HG02623 (cell line): ENCODE results near the gene PRICKLE2.

Experiments used
- ATAC-seq: cut with Tn5 transposase; IDR thresholded peaks from one replicate; pipeline ENCODE4 v1.9.1; 2021; ENCODE audit warnings: moderate library complexity; ENCODE audit not compliant: unreplicated experiment

Gene PRICKLE2

DNA sequence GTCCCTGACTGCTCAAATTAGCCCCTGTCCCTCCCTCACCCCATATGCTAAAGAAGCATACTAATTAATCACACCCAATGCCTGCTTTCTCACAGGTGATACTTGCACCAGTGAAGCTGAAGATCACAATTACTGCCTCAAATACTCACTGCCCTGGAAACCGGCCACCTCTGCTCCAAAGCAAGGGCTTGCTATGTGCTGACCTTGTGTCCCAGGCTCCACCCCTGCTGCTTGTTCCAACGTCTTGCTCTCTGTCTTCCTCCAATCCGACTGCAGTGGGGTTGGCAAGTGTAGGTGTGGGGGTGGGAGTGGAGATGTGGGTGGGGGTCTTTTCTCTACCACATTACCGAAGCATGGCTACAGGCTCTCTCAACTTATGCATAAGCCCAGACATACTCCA lies 146.3 kb downstream of the PRICKLE2 start:
- no peak for ATAC-seq

DNA sequence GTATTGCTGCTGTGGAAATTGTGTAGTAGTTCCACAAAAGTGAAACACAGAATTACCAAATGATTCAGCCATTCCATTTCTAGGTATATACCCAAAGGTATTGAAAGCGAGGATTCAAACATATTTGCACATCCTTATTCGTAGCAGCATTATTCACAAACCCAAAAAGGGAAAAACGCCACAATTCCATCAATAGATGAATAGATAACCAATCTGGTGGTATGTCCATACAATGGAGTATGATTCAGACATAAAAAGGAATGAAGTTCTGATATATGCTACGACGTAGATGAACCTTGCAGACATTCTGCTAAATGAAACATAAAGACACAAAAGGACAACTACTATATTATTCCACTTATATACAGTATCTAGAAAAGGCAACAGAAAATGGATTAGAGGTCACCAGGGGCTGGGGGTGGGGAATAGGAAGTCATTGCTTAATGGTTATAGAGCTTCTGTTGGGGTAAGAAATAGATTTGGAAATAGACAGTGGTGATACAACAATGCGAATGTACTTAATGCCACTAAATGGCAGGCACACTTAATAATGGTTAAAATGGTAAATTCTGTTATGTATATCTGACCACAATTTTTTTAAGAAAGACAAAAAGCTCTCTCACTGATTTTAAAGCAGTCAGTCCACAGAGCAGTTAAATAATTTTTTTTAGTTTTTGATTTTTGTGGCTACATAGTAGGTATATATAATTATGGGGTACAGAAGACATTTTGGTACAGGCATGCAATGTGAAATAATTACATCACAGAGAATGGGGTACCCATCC lies 150.2 kb downstream of the PRICKLE2 start:
- no peak for ATAC-seq

DNA sequence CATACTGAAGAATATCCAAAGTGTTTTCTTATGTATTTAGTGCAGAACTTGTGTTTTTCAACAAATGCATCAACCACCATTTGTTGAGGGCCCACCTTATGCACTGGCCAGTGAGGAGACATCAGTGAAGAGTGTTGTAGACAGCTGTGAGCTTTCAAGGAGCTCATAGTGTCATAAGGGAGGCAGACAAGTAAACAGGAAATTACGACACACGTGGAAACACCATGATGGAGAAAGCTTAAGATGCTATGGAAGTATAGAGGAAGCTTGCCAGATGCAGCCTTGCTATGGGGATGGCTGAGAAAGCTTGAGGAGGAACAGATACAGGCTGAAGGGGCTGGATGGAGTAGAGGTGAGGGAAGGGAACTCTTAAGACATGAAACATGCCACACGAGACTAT lies 151.2 kb downstream of the PRICKLE2 start:
- ATAC-seq: no peak

DNA sequence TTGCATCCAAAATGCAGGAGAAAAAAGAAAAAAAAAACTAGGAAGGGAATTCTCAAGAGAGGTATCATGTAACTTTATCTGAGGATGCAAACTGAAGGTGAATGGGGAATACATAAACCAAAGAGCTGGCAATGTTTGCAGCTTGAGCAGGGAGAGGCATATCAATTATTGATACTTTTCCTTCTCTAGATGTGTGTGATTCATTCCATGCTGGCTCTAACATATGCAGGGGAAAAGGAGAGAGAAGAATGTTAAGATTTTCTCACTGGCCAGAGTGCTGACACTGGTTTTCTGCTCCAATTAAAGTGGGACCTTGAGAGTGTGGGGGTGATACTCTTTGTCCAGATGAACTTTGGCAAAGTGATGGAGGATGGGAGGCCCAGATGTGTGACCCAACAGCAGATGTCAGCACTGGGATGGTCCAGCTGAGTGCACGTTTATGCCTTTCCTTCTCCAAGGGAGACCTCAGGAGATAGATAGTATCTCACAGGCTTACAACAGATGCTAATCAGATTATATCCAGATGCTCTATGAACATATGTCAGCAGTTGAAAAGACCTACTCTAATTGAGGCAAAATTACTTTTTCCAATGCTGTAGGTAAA lies 152.0 kb downstream of the PRICKLE2 start:
- no peak for ATAC-seq

DNA sequence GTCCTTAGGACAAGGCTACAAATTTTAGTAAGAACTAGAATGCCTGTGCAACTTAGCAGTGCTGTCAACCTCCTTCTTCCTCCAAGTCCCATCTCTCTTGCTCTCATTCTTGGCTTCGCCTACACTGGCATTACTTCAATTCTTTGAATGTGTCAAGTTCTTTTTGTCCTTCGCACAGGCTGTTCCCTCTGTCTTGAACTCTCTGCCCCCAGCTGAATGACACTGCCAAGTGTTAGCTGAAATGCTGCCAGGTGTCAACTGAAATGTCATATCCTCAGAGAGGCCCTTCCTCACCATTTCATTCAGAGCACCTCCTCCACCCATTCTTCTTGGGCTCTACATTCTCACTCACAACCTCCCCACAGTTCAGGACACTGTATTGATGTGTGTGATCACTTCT lies 153.1 kb downstream of the PRICKLE2 start:
- ATAC-seq: no peak

DNA sequence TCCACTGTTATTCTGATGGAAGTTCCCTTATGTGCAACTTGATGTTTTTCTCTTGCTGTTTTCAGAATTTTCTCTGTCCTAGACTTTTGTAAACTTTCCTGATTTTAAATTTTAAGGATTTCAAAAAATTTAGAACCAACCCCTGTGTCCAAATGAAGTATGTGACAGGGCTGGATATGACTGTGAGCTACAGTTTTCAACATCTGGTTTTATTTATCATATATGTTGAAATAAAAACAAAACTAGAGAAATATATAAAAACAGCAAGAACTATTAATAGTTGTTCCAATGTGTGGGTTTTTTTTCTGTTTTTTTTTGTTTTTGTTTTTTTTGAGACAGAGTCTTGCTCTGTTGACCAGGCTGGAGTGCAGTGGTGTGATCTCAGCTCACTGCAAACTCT lies 154.6 kb downstream of the PRICKLE2 start:
- ATAC-seq: no peak

DNA sequence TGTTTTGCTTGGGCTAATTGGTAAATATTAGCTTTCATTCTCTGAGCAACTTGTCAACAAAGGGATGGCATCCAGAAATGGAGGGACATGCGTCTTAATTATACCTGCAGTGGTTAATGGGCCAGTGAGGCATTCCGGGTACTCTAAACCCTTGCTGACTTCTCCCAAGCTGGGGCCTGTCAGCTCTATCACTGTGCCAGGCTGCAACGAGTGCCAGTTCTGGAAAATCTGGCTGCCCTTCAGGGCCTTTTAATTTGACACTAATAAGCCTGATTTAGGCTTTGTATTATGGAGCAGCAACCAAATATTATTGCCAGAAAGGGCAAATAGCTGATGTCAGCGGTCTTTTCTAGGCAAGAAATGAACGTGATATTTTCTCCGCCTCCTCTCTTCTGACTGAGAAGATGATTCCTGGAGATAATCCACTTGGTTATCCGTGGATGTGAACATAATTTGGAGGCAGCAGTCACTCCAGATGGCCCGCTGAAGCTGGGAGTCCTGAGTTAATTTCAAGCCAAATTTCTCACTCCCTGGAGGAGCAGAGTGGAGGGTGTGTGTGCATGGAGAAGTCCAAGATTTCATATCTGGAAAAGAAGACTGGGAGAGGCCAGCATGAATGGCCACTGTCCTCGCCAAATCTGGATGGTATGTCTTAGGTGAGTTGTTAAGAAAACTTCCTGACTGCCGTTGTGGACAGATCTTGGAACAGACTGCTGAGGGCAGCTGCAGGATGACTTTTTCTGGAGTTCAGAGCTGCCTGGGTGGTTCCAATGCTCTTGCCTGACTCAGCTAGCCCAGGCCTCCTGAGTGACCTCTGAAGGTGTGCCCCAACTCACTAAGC lies 157.5 kb downstream of the PRICKLE2 start:
- ATAC-seq: no peak

DNA sequence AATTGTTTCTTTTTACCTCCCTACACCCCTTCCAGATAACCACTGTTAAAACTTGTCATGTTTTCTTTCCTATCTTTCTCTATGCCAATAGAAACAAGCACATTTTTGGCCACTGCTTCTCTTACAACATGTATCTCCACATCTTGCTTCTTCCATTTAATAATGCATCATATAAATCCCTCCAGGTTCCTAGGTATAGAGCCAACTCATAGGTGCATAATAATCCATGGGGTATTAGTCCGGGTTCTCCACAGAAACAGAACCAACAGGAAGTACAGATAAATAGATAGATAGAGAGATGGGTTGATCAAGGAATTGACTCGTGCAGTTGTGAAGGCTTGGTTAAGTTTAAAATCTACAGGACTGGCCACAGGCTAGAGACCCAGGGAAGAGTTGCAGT lies 160.5 kb downstream of the PRICKLE2 start:
- ATAC-seq: no peak

DNA sequence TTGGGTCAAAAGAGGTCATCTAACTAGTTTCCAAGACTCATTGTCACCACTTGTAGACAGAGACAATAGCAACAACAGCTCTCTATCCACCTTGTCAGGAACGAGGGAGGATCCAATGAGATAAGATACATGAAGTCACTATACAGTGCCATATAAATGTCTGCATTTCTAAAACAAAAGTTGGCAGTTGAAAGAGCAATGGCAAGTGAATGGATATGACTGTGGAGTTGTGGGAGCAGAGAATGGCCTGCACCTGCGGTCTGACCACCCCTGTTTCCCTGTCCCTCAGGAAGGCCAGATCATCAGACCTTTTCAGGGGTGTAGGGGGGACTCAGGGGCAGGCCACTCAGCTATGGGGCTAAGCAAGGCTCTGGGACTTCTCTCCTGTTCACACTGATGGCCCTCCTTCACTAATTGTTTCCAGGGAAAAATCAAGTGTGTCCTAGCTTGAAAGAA lies 161.3 kb downstream of the PRICKLE2 start:
- ATAC-seq: no peak

DNA sequence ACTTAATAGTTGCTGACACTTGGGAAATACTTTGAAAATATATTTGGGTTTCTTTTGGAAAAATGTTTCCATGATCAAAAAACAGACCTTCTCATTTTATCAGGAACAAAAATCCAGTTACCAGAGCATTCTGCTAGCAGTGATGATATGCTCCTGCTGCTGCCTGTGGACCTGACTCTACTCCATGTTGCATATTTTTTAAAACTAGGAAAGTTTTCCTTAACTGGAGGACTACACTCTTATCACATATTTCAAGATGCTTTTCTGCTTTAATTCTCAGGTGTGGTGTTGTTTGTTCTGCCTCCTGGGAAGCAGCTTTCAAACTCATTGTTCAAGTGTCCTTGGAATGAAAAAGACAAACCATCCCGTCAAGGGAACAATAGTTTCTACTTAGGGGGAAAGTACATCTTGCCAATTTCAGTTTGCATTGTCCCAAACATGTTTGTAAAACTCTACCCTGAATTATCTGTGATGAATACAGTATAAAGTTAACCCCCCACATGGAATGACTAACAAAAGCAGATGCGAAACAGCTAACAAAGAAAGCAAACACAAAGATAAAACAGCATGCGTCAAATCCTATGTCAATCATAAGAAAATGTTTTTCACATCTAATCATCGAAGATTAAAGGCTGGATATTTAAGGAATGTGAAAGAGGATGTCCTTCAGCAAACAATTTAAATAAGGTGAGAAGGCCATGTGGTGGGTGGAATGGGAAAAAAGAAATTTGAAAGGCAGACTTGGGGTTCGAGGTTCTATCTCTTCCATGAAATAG lies 161.9 kb downstream of the PRICKLE2 start:
- no peak for ATAC-seq

DNA sequence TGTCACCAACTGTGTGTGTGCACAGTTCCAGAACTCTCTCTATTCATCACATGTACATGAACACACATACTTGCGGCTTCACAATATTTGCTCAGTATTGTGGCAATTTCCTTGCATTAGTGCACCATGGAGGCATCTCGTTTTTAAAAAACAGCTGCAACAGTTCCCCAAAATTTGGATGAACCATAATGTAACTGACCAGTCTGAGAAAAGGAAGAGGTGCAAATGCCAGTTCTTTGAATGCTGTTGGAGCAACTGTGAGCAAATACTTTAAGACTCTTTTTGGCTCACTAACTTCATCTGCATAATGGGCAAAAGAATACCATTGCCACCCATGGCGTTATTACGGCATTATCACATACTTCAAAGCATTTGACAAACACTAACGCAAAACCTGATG lies 163.6 kb downstream of the PRICKLE2 start:
- no peak for ATAC-seq

DNA sequence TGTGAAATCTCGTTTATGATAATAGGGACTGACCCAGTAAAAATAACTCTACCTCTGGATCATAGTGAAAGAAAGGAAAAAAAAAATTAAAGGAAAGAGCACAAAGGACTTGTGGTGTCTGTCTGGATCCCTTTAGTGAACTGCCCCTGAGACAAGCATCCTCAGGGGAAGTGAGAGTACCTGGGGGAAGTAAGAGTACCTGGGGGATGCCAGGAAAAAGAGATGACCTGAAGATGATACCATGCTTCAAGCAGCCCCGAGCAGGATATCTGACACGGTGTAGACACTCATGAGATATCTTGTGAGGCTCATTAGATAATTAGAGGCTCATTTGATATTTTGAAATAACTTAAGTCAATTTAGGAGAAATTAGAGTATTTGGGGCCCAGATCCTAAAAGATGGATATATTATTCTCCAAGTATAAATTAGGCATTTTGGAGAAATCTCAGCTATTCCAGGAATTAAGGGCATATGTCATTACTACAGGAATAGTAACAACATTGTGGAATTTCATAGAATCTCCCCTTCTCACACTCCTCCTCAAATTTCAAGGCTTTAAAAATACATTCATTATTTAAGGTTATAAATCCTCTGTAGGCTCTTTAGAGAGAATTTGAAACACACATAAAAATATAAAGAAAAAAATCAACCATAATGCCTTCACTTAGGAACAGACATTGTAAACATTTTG lies 165.6 kb downstream of the PRICKLE2 start:
- no peak for ATAC-seq

DNA sequence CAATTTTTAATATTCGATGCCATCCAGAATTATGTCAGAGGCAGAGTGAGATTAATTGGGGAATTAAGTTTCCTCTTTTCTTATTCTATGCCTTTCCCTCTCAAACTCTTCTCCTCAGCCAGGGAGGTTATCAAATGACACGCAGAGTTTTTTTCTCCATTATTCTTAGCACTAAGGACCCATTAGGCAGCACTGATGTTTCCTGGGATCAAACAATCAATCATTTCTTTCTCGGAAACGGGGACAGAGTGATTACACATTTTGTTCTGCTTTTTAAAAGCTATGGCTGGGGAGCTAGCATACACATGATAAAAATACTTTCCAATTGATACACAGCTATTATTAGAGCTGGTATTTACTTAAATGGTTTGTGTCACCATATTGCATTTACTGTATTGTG lies 166.7 kb downstream of the PRICKLE2 start:
- no peak for ATAC-seq

DNA sequence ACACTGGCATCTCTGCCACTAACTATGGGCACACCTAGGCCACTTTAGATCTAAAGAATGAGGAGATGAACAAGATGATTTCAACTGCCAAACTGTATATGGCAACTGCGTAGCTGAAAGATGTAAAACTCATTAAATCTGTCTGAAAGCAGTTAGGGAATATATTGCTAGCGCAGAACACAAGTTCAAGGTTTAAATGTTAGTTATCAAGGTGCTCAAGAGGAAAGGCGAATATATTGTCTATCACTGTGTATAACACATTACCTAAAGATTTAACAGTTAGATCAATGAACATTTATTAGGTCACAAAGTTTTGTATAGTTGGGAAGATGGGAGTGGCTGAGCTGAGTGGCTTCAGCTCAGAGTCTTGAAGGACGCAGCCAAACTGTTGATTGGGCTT lies 168.0 kb downstream of the PRICKLE2 start:
- ATAC-seq: no peak

DNA sequence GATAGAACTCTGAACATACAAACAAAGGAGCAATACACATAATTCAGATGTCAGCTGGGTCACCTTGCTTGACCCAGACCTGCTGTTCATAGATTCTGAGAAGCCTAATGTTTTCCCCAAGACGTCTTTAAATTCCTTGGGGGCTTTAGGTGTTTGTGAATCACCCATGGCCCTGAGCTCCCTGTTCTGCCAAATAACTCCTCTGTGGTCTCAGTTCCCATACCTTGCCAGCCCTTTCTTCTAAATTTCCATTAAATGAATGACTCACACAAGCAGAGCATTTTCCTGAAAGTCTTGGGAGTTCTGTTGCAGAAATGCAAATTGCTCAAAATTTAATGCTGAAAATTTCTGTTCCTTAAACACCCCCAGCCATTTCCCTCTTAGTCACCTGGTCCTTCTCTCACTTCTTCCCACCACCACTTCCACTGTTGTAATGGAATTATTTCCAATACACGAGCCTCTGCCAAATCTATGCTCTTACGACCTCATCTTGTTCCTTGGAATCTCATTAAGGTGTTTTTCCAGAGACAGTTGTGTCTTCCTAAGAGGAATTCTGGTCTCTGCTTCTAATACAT lies 168.6 kb downstream of the PRICKLE2 start:
- no peak for ATAC-seq

DNA sequence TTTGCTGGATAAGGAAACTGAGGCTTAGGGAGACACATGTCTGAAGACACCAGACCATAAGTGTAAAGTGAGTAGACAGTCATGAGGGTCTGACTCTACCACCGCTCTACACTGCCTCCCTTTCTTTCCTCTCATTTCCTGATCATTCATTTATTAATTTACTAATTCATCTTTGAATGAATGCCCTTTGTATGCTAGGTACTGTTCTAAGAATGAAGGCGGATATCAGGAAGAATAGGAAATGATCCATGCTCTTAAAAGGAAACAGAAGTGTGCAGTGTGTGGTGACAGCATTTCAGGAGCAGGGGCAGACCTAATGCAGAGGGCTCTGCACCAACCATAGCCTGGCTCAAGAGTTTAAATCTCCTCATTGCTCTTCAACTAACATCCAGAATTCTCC lies 170.2 kb downstream of the PRICKLE2 start:
- no peak for ATAC-seq

DNA sequence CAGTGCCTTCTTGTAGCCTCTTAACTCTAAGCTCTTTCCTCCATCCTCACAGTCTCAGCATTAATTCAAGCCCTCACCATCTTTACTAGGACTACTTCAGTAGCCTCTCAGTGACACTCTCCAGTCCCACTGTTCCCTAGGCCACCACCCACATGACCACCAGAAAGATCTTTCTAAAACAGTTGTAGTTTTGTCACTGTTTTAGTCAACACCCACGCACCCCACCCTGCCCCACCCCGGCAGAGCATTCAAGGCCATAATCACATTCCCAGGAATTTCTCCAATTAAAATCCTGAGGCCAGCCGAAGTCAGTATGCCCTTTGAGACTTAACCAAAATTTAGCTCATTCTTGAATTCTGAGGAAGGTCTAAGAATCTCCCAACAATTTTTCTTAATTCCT lies 170.8 kb downstream of the PRICKLE2 start:
- ATAC-seq: no peak

DNA sequence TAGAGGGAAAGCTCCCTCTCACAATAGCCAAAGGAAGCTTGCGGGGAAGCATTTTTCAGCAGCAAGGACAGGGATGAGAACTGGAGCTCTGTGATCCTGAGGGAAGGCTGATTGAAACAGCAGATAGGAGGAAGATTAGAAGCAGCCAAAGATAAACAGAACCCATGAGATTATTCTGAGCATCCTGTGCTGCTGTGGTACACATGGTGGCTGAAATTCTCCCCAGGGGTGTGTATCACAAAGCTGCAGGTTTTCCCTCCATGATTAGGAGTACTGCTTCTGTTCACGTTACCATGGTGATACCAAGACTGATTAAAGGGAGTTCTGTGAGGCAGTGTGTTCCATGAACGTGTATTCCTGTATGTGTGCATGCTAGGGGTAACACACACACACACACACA lies 171.7 kb downstream of the PRICKLE2 start:
- no peak for ATAC-seq

DNA sequence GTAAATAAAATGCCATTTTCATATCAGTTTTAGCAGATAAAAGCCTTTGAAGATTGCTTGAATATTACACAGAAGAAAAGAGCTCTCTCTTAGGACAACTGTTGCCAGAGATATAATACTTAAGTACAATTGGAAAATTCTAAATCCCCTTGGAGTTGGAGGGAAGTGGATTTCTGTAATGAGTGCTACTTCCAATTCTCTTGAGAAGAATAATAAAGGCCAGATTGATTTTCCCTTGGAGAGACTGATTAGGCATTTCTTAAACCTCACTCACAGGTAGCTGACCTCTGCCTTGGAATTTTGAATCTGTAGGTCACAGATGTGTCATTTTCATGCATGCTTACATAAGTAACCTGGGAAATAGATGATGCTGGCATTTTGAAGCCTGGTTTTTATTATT lies 172.1 kb downstream of the PRICKLE2 start:
- no peak for ATAC-seq

DNA sequence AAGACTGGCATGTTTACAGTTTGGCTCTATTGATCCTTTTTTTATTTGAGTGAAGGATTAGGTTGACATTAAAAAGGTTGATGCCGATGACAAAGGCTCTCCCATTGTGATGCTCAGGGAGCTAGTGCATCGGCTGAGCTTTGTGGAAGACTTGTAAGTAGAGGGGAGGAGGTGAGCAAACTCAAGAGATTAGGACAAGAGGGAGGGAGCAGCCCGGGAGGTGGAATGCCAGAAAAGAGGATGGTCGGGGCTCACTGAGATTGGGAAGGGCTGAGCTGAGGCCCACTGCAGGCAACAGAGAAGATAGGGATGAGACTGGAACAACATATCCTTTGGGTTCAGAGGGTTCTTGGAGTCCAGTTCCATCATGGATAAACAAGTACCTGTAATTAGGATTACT lies 175.4 kb downstream of the PRICKLE2 start:
- ATAC-seq: no peak
